GM18502 (cell line): ENCODE data around the gene NCEH1.

Experiments
- ATAC-seq: cut with Tn5 transposase; IDR thresholded peaks from one replicate; pipeline ENCODE4 v1.9.1; 2021; ENCODE audit warnings: mild to moderate bottlenecking; ENCODE audit not compliant: unreplicated experiment, poor library complexity

Gene NCEH1

GRCh38 chr3:172617976-172618375, 92.9 kb downstream of the NCEH1 start:
- no peak for ATAC-seq

DNA sequence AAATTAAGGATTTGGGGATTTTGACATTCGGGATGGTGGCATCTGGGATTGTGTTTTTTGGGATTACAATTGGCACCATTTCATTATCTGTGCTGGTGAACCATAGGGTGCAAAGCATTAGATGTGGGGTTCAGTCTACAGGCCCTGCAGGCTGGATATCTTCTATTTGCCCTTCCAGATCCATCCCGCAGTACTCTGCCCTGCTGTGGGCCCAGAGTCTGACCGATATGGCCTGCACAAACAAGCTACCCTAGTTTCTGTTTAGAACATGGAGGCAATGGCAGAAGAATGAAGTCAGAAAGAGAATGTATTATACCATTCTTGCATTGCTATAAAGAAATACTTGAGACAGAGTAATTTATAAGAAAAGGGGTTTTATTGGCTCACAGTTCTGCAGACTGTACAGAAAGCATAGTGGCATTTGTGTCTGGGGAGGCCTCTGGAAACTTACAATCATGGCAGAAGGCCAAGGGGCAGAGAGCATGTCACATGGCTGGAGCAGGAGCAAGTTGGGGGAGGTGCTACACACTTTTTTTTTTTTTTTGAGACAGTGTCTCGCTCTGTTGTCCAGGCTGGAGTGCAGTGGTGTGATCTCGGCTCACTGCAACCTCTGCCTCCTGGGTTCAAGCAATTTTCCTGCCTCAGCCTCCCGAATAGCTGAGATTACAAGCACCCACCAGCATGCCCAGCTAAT, 93.7 kb downstream of the NCEH1 start:
- no peak for ATAC-seq

- ATAC-seq, result peak; percentile 64
Measured at GRCh38 chr3:172616031-172616461, 94.8 kb downstream of the NCEH1 start.

- no peak for ATAC-seq
Measured at GRCh38 chr3:172615296-172615695, 95.6 kb downstream of the NCEH1 start.

DNA sequence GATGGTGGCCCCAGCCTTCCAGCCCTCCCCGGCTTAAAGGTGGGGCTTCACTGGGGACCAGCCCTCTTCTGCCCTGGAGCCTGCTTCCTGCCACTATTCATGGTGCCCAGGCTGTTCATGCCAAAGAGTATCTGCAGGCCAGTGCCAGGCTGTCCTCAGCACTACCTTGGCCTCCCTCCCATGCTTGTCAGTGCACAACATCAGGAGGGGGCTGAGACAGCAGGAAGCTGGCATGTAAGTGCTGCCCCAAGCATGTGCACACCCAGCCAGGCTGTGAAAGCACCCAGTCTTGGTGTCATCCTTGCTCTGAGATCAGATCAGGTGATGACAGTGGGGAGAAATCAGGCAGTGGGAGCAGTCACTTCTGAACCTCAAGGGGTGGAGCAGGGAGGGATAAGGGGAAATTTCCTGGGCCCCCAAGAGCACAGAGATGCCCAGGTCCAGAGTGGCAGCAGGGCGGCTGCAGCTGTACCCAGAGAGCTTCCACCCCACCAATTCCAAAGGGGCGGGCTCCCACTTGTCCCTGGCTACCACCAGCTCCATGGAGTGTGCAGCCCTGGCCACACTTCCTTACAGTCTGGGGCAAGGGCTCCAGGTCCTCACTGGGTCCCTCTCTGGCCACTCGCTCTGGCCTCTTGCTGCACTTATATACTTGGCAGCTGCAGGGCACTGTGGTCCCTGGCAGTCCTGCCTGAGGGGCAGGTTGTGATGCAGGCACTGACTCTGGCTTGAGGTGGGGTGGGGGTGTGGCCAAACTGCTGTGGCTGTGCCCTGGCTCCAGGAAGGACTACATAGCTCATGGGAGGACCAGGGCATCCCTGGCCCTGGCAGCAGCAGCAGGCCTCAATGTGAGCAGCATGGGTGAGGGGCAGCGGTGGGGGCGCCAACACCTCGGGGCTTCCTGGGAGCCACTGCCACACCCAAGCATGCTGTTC, 96.3 kb downstream of the NCEH1 start:
- no peak for ATAC-seq

DNA sequence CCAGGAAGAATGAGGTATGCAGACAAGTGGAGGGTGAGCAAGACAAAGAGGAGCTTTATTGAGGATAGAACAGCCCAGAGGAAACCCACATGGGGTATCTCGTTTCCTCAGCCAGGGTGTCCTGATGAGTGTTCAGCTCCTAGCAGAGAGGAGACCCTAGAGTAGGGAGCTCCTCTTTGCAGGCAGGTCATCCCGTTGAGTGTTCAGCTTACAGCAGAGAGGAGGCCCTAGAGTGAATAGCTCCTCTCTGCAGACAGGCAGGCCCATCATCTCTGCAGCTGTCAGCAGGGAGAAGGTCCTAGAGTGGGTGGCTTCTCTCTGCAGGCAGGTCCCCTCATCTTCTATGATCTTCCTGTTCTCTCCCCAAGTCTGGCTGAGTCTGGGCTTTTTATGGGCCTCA, 97.0 kb downstream of the NCEH1 start:
- no peak for ATAC-seq

- no peak for ATAC-seq
Measured at GRCh38 chr3:172612871-172613678, 97.8 kb downstream of the NCEH1 start.

DNA sequence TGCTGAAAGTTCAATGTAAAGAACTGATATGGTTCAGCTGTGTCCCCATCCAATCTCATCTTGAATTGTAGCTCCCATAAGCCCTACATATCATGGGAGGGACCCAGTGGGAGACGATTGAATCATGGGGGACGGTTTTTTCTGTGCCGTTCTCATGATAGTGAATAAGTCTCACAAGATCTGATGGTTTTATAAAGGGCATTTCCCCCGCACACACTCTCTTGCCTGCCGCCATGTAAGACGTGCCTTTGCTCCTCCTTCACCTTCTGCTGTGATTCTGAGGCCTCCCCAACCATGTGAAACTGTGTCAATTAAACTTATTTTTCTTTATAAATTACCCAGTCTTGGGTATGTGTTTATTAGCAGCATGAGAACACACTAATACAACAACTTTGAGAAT, 101.1 kb downstream of the NCEH1 start:
- ATAC-seq, result no peak

DNA sequence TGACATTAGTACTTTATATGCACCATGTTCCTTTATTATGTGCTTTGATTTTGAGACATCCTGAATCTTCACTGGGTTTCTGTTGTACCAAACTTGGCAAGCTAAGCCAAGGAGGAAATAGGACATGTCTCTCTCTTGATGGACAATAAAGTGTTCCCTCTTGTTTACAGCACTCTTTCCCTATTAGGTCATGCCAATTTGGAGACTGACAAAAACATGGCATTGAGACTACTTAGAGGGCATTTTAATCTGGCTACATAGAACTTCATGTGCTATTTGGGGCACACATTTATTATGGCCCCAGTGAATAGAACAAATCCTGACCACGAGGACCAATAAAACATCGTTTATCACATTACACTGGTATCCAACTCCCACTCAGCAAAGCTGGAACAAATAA, 102.3 kb downstream of the NCEH1 start:
- ATAC-seq, result no peak

DNA sequence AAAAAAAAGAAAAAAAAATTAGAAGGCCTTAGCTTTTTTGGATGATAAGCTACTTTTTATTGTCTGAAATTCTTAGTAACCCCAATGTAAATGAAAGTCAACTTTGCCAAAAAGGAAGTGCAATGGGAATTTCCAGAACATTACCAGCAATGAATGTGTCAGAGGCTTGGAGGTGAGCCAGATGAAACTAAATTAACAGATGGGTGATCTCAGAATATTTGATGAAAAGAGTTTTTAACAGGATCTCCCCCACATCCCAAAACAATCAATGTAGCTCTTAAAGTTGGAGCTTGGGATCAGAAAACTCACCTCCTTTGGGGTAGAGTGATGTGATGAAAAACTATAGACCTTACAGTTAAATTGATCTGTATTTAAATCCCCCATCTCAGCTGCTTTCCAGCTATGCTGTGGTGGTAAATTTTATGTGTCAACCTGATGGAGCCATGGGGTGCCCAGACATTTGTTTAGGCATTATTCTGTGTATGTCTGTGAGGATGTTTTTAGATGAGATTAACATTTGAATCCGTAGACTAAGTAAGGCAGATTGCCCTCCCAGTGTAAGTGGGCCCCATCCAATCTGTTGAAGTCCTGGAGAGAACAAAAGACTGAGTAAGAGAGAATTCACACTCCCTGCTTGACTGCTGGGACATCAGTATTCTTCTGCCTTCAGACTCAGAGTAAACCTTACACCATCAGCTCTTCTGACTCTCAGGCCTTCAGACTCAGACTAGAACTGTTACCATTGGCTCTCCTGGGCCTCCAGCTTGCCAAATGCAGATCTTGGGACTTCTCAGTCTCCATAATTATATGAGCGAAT, 103.4 kb downstream of the NCEH1 start:
- peak; percentile 57 for ATAC-seq

DNA sequence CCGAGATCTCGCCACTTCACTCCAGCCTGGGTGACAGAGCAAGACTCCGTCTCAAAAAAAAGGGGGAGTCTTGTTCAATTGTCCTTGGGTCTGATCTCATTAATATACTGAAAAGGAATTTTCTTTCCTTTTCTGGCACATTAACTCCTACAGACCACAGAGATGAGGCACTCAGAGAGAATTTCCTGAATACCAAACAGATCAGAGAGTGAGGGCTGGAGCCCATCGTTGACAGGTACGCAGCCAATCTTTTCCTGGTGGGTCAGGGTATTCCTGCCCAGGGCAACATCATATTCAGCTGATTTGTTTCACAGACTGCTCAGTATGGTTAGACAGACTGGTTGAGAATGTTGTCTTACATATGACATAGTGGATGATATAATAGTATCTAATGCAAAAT, 104.8 kb downstream of the NCEH1 start:
- no peak for ATAC-seq

- no peak for ATAC-seq
Measured at GRCh38 chr3:172604895-172605646, 105.8 kb downstream of the NCEH1 start.

DNA sequence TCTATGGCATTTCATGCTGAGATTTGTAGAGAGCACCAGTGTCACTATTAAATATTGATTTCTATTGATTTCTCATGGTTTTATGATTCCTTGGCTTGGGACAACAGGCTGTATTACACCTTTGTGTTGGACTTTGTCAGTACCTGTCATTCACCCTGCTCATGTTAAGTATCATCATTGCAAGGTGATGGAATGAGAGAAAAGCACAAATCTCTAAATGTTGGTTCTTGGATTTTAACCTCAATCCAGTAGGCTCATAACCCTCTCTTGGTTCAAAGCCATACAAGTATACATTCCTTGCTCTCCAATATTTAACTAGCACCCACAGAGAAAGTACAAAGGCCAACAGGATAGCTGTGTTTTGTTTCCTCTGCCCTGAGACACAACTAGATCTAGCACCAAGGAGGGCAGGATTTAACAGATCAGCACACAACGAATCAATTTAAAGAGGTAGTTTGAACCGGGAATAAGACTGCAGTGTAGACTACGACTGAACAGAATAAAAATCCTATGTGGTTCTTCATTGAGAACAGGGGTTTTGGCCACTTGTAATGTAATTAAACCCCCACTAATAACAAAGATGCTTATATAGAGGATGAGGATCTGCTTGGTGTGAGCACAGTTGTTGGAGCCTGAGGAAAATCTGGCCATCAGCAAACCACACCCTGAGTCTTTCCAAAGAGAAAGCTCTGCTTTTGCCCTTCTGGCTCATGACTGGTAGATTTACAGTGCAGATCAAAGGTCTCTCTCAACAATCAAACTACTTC, 109.6 kb downstream of the NCEH1 start:
- ATAC-seq, result no peak

DNA sequence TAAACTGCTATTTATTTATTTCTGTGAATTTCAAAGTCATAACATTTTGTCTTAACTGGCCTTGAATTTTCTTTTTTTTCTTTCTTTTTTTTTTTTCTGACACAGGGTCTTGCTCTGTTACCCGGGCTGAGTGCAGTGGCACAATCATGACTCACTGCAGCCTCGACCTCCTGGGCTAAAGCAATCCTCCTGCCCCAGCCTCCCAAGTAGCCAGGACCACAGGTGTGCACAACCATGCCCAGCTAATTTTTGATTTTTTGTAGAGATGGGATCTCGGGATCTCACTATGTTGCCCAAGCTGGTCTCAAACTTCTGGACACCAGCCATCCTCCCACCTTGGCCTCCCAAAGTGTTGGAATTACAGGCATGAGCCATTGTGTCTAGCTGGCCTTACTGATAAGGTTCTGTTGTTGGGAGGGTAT, 110.2 kb downstream of the NCEH1 start:
- no peak for ATAC-seq

- ATAC-seq, result no peak
Measured at GRCh38 chr3:172598904-172599303, 112.0 kb downstream of the NCEH1 start.

DNA sequence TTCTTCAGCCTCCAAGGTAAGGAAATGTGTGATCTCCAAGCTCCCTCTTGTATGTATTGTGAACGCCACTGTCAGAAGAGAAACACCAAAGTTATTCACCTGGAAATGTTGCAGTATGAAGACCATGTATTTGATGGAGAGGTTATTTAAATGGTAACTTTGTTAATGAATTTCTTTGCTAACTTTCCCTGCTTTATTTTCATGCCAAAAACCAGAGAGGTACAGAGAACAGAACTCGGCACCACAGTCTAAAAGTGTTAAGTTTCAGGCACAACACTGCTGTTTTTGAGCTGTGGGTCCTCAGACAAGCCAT, 114.5 kb downstream of the NCEH1 start:
- ATAC-seq, result no peak

DNA sequence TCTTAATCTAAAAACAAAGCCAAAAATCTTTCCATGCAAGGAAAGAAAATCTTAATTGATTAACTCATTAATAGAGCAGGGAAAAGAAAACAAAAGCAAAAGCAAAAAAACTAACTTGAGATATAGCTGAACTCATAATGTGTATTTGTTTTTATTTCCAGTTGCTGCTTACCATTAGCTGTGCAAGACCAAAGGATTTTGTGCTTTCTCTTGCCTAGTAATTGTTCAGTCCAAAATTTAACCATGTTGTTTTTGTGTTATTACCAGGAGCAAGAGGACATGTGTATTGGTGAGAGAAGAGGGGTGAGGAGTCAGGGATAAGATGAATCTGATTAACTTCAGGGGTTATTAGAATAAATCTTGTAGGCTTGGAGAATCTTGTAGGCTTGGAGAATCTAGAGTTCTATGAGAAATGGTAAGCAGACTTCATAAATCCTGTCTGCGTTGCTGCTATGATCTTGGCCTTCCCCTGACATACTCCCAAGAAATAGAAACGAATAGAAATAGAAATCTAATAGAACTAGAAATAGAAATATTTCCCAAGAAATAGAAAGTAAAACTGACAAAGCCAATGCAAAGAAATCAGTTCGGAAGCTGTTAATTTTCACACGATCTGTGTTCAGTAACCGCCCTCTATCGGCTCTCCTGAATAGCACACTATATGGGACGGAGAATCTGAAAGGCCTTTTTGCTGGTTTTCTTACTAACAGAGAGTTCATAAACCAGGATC, 115.0 kb downstream of the NCEH1 start:
- peak; percentile 37 for ATAC-seq
